ENCODE data around the gene LURAP1L. TPM values are rescaled to one million over a fixed set of nuclear protein-coding genes. Genes with fewer than 3 reads are reported as not detected.

Gene LURAP1L
- total RNA-seq, 1 experiment from 2014 or later, result 0.13 TPM

- H3K79me2 ChIP-seq (ENCODE audit: insufficient read depth, low read length), result no peaks in the 10 kb centered on the region
- H4K8ac ChIP-seq (replicated peaks; ENCODE audit: insufficient read length, low read depth, low read length), result no peak overlapping the region
- H2BK15ac ChIP-seq (ENCODE audit: low read depth, low read length), result no peak overlapping the region
- H3K27me3 Mint-ChIP-seq (ENCODE audit: low read depth), result no peaks in the 10 kb centered on the region
- H3K9me3 ChIP-seq (ENCODE audit: control insufficient read depth, low read depth, low read length), result no peaks in the 10 kb centered on the region
- H3K9me3 Mint-ChIP-seq, result no peaks in the 10 kb centered on the region
- no peak overlapping the region for H3K56ac ChIP-seq (ENCODE audit: insufficient read length, low read depth, low read length)
- TF ChIP-seq CTCF (conservative IDR thresholded peaks at IDR 0.05), result no peak
- H3K79me1 ChIP-seq (ENCODE audit: insufficient read depth, low read depth, low read length, poor library complexity, severe bottlenecking), result no peaks in the 10 kb centered on the region
- no peaks in the 10 kb centered on the region for H3K4me1 ChIP-seq (ENCODE audit: insufficient read depth, low read length)
- H3K4me1 Mint-ChIP-seq, result no peaks in the 10 kb centered on the region
- DNase-seq, result no peak
- no peak overlapping the region for H3K9ac ChIP-seq (ENCODE audit: extremely low read depth, insufficient read length, low read length)
- no peak overlapping the region for H3K18ac ChIP-seq (ENCODE audit: insufficient read length, low read depth, low read length)
- no peak overlapping the region for H3K27ac Mint-ChIP-seq
- no peak overlapping the region for H4K5ac ChIP-seq (ENCODE audit: insufficient read length, low read depth, low read length)
- H3K4me3 Mint-ChIP-seq, result no peak overlapping the region
- H2BK120ac ChIP-seq (ENCODE audit: low read depth, low read length, poor library complexity, severe bottlenecking), result no peak overlapping the region
- H2BK5ac ChIP-seq (ENCODE audit: insufficient read length, low read length), result no peak overlapping the region
- no peak overlapping the region for H3K27ac ChIP-seq (ENCODE audit: insufficient read length, low read depth, low read length)
- H3K36me3 Mint-ChIP-seq (ENCODE audit: insufficient read depth in 1 of 3, low read depth in 3 of 3), result no peaks in the 10 kb centered on the region
- H2BK20ac ChIP-seq (ENCODE audit: low read depth, low read length, poor library complexity, severe bottlenecking), result no peak overlapping the region
- no peaks in the 10 kb centered on the region for H3K23me2 ChIP-seq (ENCODE audit: insufficient read length, low read depth, low read length, poor library complexity, severe bottlenecking)
- no peaks in the 10 kb centered on the region for H3K27me3 ChIP-seq (ENCODE audit: insufficient read depth, low read length)
- H3K23ac ChIP-seq (ENCODE audit: insufficient read length, low read depth, low read length), result no peak overlapping the region
- H4K91ac ChIP-seq (ENCODE audit: insufficient read length, low read depth, low read length), result no peak overlapping the region
- no peak overlapping the region for H3T11ph ChIP-seq (ENCODE audit: low read length)
- no peaks in the 10 kb centered on the region for H4K20me1 ChIP-seq (ENCODE audit: control insufficient read depth, insufficient read depth, insufficient read length)
- H3K4ac ChIP-seq (ENCODE audit: low read depth, low read length), result no peak overlapping the region
- no peak overlapping the region for H2AK5ac ChIP-seq (ENCODE audit: insufficient read length, low read length)
- no peak overlapping the region for H2BK12ac ChIP-seq (ENCODE audit: insufficient read length, low read depth, low read length)
- no peak overlapping the region for H2AFZ ChIP-seq (ENCODE audit: low read length)
- no peak overlapping the region for H3K14ac ChIP-seq (ENCODE audit: insufficient read depth, low read length)
- no peak overlapping the region for H3K4me2 ChIP-seq (ENCODE audit: insufficient read depth, insufficient read length, low read length)
These were observed 26.8 kb downstream of the LURAP1L start for GRCh38 chr9:12801663-12802062.

Measured in H9 (cell line).